ENCODE results near the gene MCM5.
"Not testable (repeated sequence)": the region's sequence is repeated elsewhere in the genome, so short reads cannot be mapped to it uniquely, and the experiment has no call there.

GRCh38 chr22:35459976-35460375 is 60.0 kb downstream of the MCM5 start:
- not testable (repeated sequence) for TF ChIP-seq SUZ12 (IDR thresholded peaks at IDR 0.05; ENCODE audit: extremely low read depth, insufficient read depth, insufficient read length); YY1 (IDR thresholded peaks at IDR 0.05; ENCODE audit: insufficient read depth, insufficient read length); ZNF274 (IDR thresholded peaks at IDR 0.05; ENCODE audit: low read depth, low read length)
